Measurements from ENCODE around the gene ASTN2.

The ASTN2 gene

GRCh38 chr9:116482740-116483139 lies 932.1 kb downstream of the ASTN2 start:
- H3K9ac ChIP-seq (ENCODE audit: low read depth, low read length, poor library complexity), result no peak overlapping the region
- H2BK15ac ChIP-seq (ENCODE audit: low read length), result no peak overlapping the region
- H2BK5ac ChIP-seq (ENCODE audit: low read length), result no peak overlapping the region
- H3K27me3 ChIP-seq (ENCODE audit: control insufficient read depth in 3 of 3, insufficient read depth in 3 of 3, low read depth in 1 of 3, low read length in 3 of 3), result no peaks in the 10 kb centered on the region
- no peaks in the 10 kb centered on the region for H3K36me3 ChIP-seq (replicated peaks in 1 of 2; ENCODE audit: control insufficient read depth in 2 of 2, insufficient read depth in 2 of 2, low read length in 2 of 2)
- no peak overlapping the region for H3K23ac ChIP-seq (ENCODE audit: low read depth, low read length, poor library complexity)
- no peak overlapping the region for H4K91ac ChIP-seq (ENCODE audit: low read depth, low read length, poor library complexity)
- H3K27ac ChIP-seq (replicated peaks; ENCODE audit: low read length), result no peak overlapping the region
- WGBS, 2 donors (ENCODE audit: extremely low coverage in 2 of 2, insufficient read length in 2 of 2, insufficient replicate concordance in 1 of 2), result no CpG with 5 or more reads among the region's 1 CpG
- no peaks in the 10 kb centered on the region for H3K79me1 ChIP-seq (ENCODE audit: low read depth, low read length)
- no peak overlapping the region for H3K18ac ChIP-seq (ENCODE audit: low read length)
- no peaks in the 10 kb centered on the region for H3K9me3 ChIP-seq (replicated peaks in 1 of 2; ENCODE audit: control insufficient read depth in 2 of 2, insufficient read depth in 1 of 2, low read depth in 1 of 2, low read length in 2 of 2)
- no peak overlapping the region for H3K14ac ChIP-seq (ENCODE audit: low read length)
- no peak overlapping the region for H2AK5ac ChIP-seq (ENCODE audit: low read depth, low read length)
- peaks cover 7 to 8% of the 10 kb centered on the region in 2 donors for H3K4me1 ChIP-seq (ENCODE audit: control insufficient read depth in 2 of 2, insufficient read depth in 1 of 2, low read depth in 1 of 2, low read length in 2 of 2)
- H4K8ac ChIP-seq (ENCODE audit: low read depth, low read length), result no peak overlapping the region
- no peak overlapping the region for H3K4ac ChIP-seq (ENCODE audit: low read length)
- no peak overlapping the region for H3K4me2 ChIP-seq (ENCODE audit: insufficient read depth, low read length, poor library complexity, severe bottlenecking)
- H3K4me3 ChIP-seq (ENCODE audit: low read length in 2 of 2), result no peak overlapping the region
- DNase-seq (ENCODE audit: low spot score), result no peak
- no peak overlapping the region for H2BK120ac ChIP-seq (ENCODE audit: low read depth, low read length)
- H2BK12ac ChIP-seq (ENCODE audit: low read length), result no peak overlapping the region
- H2AFZ ChIP-seq (ENCODE audit: low read length), result no peak overlapping the region

DNA sequence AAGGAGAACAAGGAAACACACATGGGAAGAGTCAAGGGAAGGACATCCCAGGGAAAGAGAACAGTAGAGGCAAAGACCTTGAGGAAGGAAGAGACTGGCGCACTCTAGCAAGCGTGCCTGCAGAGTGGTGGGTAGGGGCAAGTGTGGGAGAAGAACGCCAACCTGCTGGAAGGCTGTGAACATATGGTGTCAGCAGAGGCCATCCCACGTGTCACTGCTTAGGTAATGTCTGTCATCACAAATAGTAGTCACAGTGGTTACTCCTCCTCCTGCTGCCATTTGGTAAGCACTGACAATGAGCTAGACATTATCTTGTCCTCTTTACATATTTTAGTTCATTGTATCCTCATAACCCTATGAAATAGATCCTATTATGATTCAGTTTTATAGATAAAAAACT lies 934.2 kb downstream of the ASTN2 start:
- Histone ChIP-seq H2BK5ac (ENCODE audit: low read length) (no peak overlapping the region), H2BK12ac (ENCODE audit: low read length) (no peak overlapping the region)

GRCh38 chr9:116479967-116480366 lies 934.9 kb downstream of the ASTN2 start:
- no peak overlapping the region for H2AFZ ChIP-seq (ENCODE audit: low read length)
- H2BK5ac ChIP-seq (ENCODE audit: low read length), result no peak overlapping the region
- H3K36me3 ChIP-seq (replicated peaks in 1 of 2; ENCODE audit: control insufficient read depth in 2 of 2, insufficient read depth in 2 of 2, low read length in 2 of 2), result no peaks in the 10 kb centered on the region
- H3K14ac ChIP-seq (ENCODE audit: low read length), result no peak overlapping the region
- H2BK12ac ChIP-seq (ENCODE audit: low read length), result no peak overlapping the region
- H4K91ac ChIP-seq (ENCODE audit: low read depth, low read length, poor library complexity), result no peak overlapping the region
- no peaks in the 10 kb centered on the region for H3K79me1 ChIP-seq (ENCODE audit: low read depth, low read length)
- H3K23ac ChIP-seq (ENCODE audit: low read depth, low read length, poor library complexity), result no peak overlapping the region
- H3K9me3 ChIP-seq (replicated peaks in 1 of 2; ENCODE audit: control insufficient read depth in 2 of 2, insufficient read depth in 1 of 2, low read depth in 1 of 2, low read length in 2 of 2), result no peaks in the 10 kb centered on the region
- no peak overlapping the region for H3K27ac ChIP-seq (replicated peaks; ENCODE audit: low read length)
- H3K4ac ChIP-seq (ENCODE audit: low read length), result no peak overlapping the region
- no peak overlapping the region for H3K9ac ChIP-seq (ENCODE audit: low read depth, low read length, poor library complexity)
- no peak overlapping the region for H4K8ac ChIP-seq (ENCODE audit: low read depth, low read length)
- H3K18ac ChIP-seq (ENCODE audit: low read length), result no peak overlapping the region
- no peak overlapping the region for H3K4me2 ChIP-seq (ENCODE audit: insufficient read depth, low read length, poor library complexity, severe bottlenecking)
- no peak overlapping the region for H2AK5ac ChIP-seq (ENCODE audit: low read depth, low read length)
- no peak overlapping the region for H3K4me3 ChIP-seq (ENCODE audit: low read length in 2 of 2)
- DNase-seq (ENCODE audit: low spot score), result no peak
- peaks cover 11 to 19% of the 10 kb centered on the region in 2 donors for H3K4me1 ChIP-seq (ENCODE audit: control insufficient read depth in 2 of 2, insufficient read depth in 1 of 2, low read depth in 1 of 2, low read length in 2 of 2)
- H3K27me3 ChIP-seq (ENCODE audit: control insufficient read depth in 3 of 3, insufficient read depth in 3 of 3, low read depth in 1 of 3, low read length in 3 of 3), result no peaks in the 10 kb centered on the region
- no peak overlapping the region for H2BK120ac ChIP-seq (ENCODE audit: low read depth, low read length)
- H2BK15ac ChIP-seq (ENCODE audit: low read length), result no peak overlapping the region

More for the DNA sequence above, 934.2 kb downstream of the ASTN2 start:
- no peak overlapping the region for H3K4me2 ChIP-seq (ENCODE audit: insufficient read depth, low read length, poor library complexity, severe bottlenecking)
- H3K4me1 ChIP-seq (ENCODE audit: control insufficient read depth in 2 of 2, insufficient read depth in 1 of 2, low read depth in 1 of 2, low read length in 2 of 2), result peaks cover 11 to 19% of the 10 kb centered on the region in 2 donors
- no peak overlapping the region for H3K9ac ChIP-seq (ENCODE audit: low read depth, low read length, poor library complexity)
- no peaks in the 10 kb centered on the region for H3K79me1 ChIP-seq (ENCODE audit: low read depth, low read length)
- no CpG with 5 or more reads among the region's 4 CpGs for WGBS, 2 donors (ENCODE audit: extremely low coverage in 2 of 2, insufficient read length in 2 of 2, insufficient replicate concordance in 1 of 2)
- no peaks in the 10 kb centered on the region for H3K36me3 ChIP-seq (replicated peaks in 1 of 2; ENCODE audit: control insufficient read depth in 2 of 2, insufficient read depth in 2 of 2, low read length in 2 of 2)
- H2BK120ac ChIP-seq (ENCODE audit: low read depth, low read length), result no peak overlapping the region
- H4K91ac ChIP-seq (ENCODE audit: low read depth, low read length, poor library complexity), result no peak overlapping the region
- H2BK15ac ChIP-seq (ENCODE audit: low read length), result no peak overlapping the region
- DNase-seq (ENCODE audit: low spot score), result no peak
- H3K9me3 ChIP-seq (replicated peaks in 1 of 2; ENCODE audit: control insufficient read depth in 2 of 2, insufficient read depth in 1 of 2, low read depth in 1 of 2, low read length in 2 of 2), result no peaks in the 10 kb centered on the region
- no peak overlapping the region for H3K27ac ChIP-seq (replicated peaks; ENCODE audit: low read length)
- H3K23ac ChIP-seq (ENCODE audit: low read depth, low read length, poor library complexity), result no peak overlapping the region
- H2AK5ac ChIP-seq (ENCODE audit: low read depth, low read length), result no peak overlapping the region
- no peak overlapping the region for H3K4ac ChIP-seq (ENCODE audit: low read length)
- H3K27me3 ChIP-seq (ENCODE audit: control insufficient read depth in 3 of 3, insufficient read depth in 3 of 3, low read depth in 1 of 3, low read length in 3 of 3), result no peaks in the 10 kb centered on the region
- H3K4me3 ChIP-seq (ENCODE audit: low read length in 2 of 2), result no peak overlapping the region
- no peak overlapping the region for H4K8ac ChIP-seq (ENCODE audit: low read depth, low read length)
- H3K14ac ChIP-seq (ENCODE audit: low read length), result no peak overlapping the region
- H3K18ac ChIP-seq (ENCODE audit: low read length), result no peak overlapping the region
- no peak overlapping the region for H2AFZ ChIP-seq (ENCODE audit: low read length)

DNA sequence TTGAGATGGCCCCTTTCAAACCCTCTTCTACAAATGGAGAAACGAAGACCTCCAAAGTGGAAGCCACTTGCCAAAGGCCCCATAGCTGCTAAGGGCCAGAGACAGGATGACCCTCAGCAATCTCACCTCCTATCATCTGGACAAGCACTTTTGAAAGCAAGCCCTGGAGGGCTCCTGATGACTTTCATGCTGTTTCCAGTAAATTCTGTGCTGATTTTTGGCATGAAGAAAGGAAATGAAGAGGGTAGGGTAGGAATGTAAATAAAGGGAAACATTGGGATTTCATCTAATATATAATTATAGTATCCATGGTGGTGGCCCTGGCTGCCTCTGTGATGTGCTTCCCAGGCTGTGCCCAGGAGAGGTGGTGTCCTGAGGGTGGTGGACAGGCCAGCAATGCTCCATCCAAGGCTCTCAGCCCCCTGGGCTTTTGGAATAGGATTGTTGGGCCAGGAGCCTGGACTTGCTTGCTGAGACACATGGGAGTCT lies 935.8 kb downstream of the ASTN2 start:
- no CpG with 5 or more reads among the region's 1 CpG for WGBS, 2 donors (ENCODE audit: extremely low coverage in 2 of 2, insufficient read length in 2 of 2, insufficient replicate concordance in 1 of 2)

More for the DNA sequence above, 935.8 kb downstream of the ASTN2 start:
- H2AFZ ChIP-seq (ENCODE audit: low read length), result no peak overlapping the region
- H4K91ac ChIP-seq (ENCODE audit: low read depth, low read length, poor library complexity), result no peak overlapping the region
- no peaks in the 10 kb centered on the region for H3K27me3 ChIP-seq (ENCODE audit: control insufficient read depth in 3 of 3, insufficient read depth in 3 of 3, low read depth in 1 of 3, low read length in 3 of 3)
- H3K36me3 ChIP-seq (replicated peaks in 1 of 2; ENCODE audit: control insufficient read depth in 2 of 2, insufficient read depth in 2 of 2, low read length in 2 of 2), result no peaks in the 10 kb centered on the region
- H2BK15ac ChIP-seq (ENCODE audit: low read length), result no peak overlapping the region
- H3K4me1 ChIP-seq (ENCODE audit: control insufficient read depth in 2 of 2, insufficient read depth in 1 of 2, low read depth in 1 of 2, low read length in 2 of 2), result peaks cover 11 to 19% of the 10 kb centered on the region in 2 donors
- no peak overlapping the region for H3K27ac ChIP-seq (replicated peaks; ENCODE audit: low read length)
- H2BK12ac ChIP-seq (ENCODE audit: low read length), result no peak overlapping the region
- H3K9me3 ChIP-seq (replicated peaks in 1 of 2; ENCODE audit: control insufficient read depth in 2 of 2, insufficient read depth in 1 of 2, low read depth in 1 of 2, low read length in 2 of 2), result no peaks in the 10 kb centered on the region
- no peak overlapping the region for H2BK120ac ChIP-seq (ENCODE audit: low read depth, low read length)
- H3K4me3 ChIP-seq (ENCODE audit: low read length in 2 of 2), result no peak overlapping the region
- H3K14ac ChIP-seq (ENCODE audit: low read length), result no peak overlapping the region
- no peak overlapping the region for H2BK5ac ChIP-seq (ENCODE audit: low read length)
- DNase-seq (ENCODE audit: low spot score), result no peak
- no peak overlapping the region for H3K4ac ChIP-seq (ENCODE audit: low read length)
- no peak overlapping the region for H2AK5ac ChIP-seq (ENCODE audit: low read depth, low read length)
- no peak overlapping the region for H3K23ac ChIP-seq (ENCODE audit: low read depth, low read length, poor library complexity)
- no peaks in the 10 kb centered on the region for H3K79me1 ChIP-seq (ENCODE audit: low read depth, low read length)
- H3K4me2 ChIP-seq (ENCODE audit: insufficient read depth, low read length, poor library complexity, severe bottlenecking), result no peak overlapping the region
- H3K9ac ChIP-seq (ENCODE audit: low read depth, low read length, poor library complexity), result no peak overlapping the region
- H4K8ac ChIP-seq (ENCODE audit: low read depth, low read length), result no peak overlapping the region
- H3K18ac ChIP-seq (ENCODE audit: low read length), result no peak overlapping the region
